PC-9 (cell line): ENCODE measurements around the gene KCTD16. TPM values are rescaled to one million over a fixed set of nuclear protein-coding genes. Genes with fewer than 3 reads are reported as not detected.

Experiments used
- BruUV-seq: library from RNA; stranded (reverse); fragments of 400-500 nt; replicated peaks from 2 replicates; lab custom pipeline; 2021; lab: Mats Ljungman, UMichigan
- CTCF ChIA-PET: fragments of 300-600 bp; sonication (Branson Sonifier 250); formaldehyde crosslinking; loops from one replicate; lab custom pipeline; 2022; ENCODE audit warnings: antibody characterized with exemption; lab: Charles Lee
- POLR2A ChIA-PET: fragments of 300-600 bp; sonication (Branson Sonifier 250); formaldehyde crosslinking; loops from one replicate; lab custom pipeline; 2022; ENCODE audit warnings: antibody characterized with exemption; ENCODE audit not compliant: unreplicated experiment; lab: Charles Lee
- DNase-seq, 2 experiments: peaks; one replicate each; pipeline versions ENCODE4 v3.0.0 to v3.0.0-alpha.2; 2015 to 2022; ENCODE audit warnings: mixed read lengths in 1 of 2
- H2AFZ ChIP-seq: fragments of 200-600 bp; sonication (generic); 2 replicates; pipeline ENCODE4 v1.8.1; 2017; ENCODE audit warnings: antibody characterized with exemption
- H3F3A ChIP-seq: fragments of 200-600 bp; sonication (generic); 2 replicates; pipeline ENCODE4 v1.8.1; 2017; ENCODE audit warnings: antibody characterized with exemption, mild to moderate bottlenecking, low read depth; ENCODE audit not compliant: insufficient read depth
- H3K27ac ChIP-seq: fragments of 200-600 bp; sonication (generic); 2 replicates; pipeline ENCODE4 v1.6.1; 2016; ENCODE audit warnings: mixed run types
- H3K27me3 ChIP-seq: fragments of 200-600 bp; sonication (generic); 2 replicates; pipeline ENCODE4 v1.6.1; 2016; ENCODE audit warnings: low read depth, mixed run types; ENCODE audit not compliant: insufficient read depth
- H3K36me3 ChIP-seq: fragments of 200-600 bp; sonication (generic); 2 replicates; pipeline ENCODE4 v1.6.1; 2016; ENCODE audit warnings: low read depth, mixed run types
- H3K4me1 ChIP-seq: fragments of 200-600 bp; sonication (generic); replicated peaks from 2 replicates; pipeline ENCODE4 v1.6.1; 2016; ENCODE audit warnings: mixed run types; ENCODE audit not compliant: insufficient read depth
- H3K4me2 ChIP-seq: fragments of 200-600 bp; sonication (generic); 2 replicates; pipeline ENCODE4 v1.6.1; 2017; ENCODE audit warnings: mixed run types
- H3K4me3 ChIP-seq: fragments of 200-600 bp; sonication (generic); 2 replicates; pipeline ENCODE4 v1.6.1; 2016; ENCODE audit warnings: mixed run types
- H3K79me2 ChIP-seq: fragments of 200-600 bp; sonication (generic); 2 replicates; pipeline ENCODE4 v1.6.1; 2017; ENCODE audit warnings: low read depth, mixed run types
- H3K9me2 ChIP-seq: fragments of 200-600 bp; sonication (generic); 2 replicates; pipeline ENCODE4 v1.8.1; 2017; ENCODE audit warnings: mild to moderate bottlenecking; ENCODE audit not compliant: insufficient read depth
- H3K9me3 ChIP-seq: fragments of 200-600 bp; sonication (generic); 2 replicates; pipeline ENCODE4 v1.8.1; 2016; ENCODE audit warnings: low read depth; ENCODE audit not compliant: insufficient read depth
- H4K20me1 ChIP-seq: fragments of 200-600 bp; sonication (generic); 2 replicates; pipeline ENCODE4 v1.8.1; 2017; ENCODE audit not compliant: insufficient read depth
- EZH2 ChIP-seq: fragments of 200-600 bp; sonication (generic); IDR thresholded peaks from 2 replicates; pipeline ENCODE4 v1.8.0; 2017; ENCODE audit warnings: antibody characterized with exemption, low read depth
- intact Hi-C: fragments of 100-400 bp; cut with micrococcal nuclease; formaldehyde crosslinking; loops from one replicate; pipeline ENCODE4 v1.10.0; 2022; ENCODE audit not compliant: unreplicated experiment
- total RNA-seq: library from RNA; stranded (reverse); gene quantifications from 2 replicates; pipeline ENCODE4 v1.2.3, GENCODE V29; 2021
- TF ChIP-seq, protein P1 (sequence below): fragments of 200-600 bp; sonication (generic); conservative IDR thresholded peaks from 2 replicates; pipeline ENCODE4 v1.6.1; 2017; ENCODE audit warnings: mixed run types, antibody characterized with exemption, mild to moderate bottlenecking, moderate library complexity

The KCTD16 gene
- total RNA-seq, 1 experiment from 2014 or later: 0.33 TPM

DNA sequence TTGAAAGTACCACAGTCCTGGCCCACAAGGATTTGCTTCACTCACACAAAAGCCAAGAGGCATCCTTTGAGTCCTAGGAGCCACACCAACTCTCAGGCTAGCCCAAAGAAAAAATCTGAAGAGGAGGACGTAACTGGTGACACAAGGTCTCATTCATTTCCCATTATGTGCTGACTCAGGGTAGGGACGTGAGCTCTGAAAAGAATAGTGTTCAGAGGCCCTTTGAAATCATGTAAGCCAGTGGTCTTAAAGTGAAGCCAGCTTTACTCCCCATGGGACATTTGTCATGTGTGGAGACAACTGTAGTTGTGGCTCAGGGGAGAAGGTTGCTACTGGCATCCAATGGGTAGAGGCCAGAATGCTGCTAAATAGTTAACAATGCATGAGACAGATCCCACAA, 332.4 kb downstream of the KCTD16 start:
- Histone ChIP-seq H3K4me2 (no peak overlapping the region), H3K9me3 (no peaks in the 10 kb centered on the region), H3K79me2 (no peaks in the 10 kb centered on the region), H3K4me3 (no peak overlapping the region), H3F3A (no peaks in the 10 kb centered on the region), H4K20me1 (no peaks in the 10 kb centered on the region), H3K4me1 (no peaks in the 10 kb centered on the region), H3K27ac (no peak overlapping the region), H3K36me3 (no peaks in the 10 kb centered on the region), H3K9me2 (no peaks in the 10 kb centered on the region), H2AFZ (no peak overlapping the region), H3K27me3 (no peaks in the 10 kb centered on the region)
- BruUV-seq: no TSS peak
- intact Hi-C loops: no loop called here
- TF ChIP-seq, protein P1, sequence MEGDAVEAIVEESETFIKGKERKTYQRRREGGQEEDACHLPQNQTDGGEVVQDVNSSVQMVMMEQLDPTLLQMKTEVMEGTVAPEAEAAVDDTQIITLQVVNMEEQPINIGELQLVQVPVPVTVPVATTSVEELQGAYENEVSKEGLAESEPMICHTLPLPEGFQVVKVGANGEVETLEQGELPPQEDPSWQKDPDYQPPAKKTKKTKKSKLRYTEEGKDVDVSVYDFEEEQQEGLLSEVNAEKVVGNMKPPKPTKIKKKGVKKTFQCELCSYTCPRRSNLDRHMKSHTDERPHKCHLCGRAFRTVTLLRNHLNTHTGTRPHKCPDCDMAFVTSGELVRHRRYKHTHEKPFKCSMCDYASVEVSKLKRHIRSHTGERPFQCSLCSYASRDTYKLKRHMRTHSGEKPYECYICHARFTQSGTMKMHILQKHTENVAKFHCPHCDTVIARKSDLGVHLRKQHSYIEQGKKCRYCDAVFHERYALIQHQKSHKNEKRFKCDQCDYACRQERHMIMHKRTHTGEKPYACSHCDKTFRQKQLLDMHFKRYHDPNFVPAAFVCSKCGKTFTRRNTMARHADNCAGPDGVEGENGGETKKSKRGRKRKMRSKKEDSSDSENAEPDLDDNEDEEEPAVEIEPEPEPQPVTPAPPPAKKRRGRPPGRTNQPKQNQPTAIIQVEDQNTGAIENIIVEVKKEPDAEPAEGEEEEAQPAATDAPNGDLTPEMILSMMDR: no peak
- no peak for TF ChIP-seq EZH2
- ChIA-PET POLR2A (no interaction called here), CTCF (no interaction called here)
- no peak for DNase-seq

DNA sequence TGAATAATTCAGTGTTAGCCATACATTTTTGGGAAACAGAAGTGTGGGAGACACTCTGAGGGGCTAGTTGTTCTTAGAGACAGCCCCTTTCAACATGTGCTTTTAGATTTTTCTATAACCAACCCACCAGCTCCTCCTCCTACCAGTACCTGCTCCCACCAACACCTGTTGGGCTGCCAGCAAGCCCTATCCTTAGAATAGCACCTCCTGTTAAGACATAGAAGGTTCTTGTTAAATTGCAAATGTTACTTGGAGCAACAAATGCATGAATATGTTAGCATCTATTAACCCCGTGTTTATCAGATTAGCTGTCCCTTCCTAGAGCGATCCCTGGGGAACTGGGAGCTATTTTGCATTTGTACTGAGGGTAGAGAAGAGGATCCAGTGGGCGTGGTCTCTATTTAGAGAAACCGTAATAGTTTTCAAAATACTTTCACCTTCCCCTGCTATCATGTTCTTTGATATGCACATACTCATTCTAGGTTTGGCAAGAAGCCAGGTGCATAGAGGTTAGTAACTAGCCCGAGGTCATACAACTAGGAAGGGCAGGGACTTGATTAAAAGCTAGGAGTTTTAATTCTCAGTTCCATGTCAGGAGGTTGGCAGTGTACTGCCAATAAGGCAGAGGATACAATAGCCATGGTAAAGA, 334.4 kb downstream of the KCTD16 start:
- no peak for DNase-seq
- H3K36me3 ChIP-seq: no peaks in the 10 kb centered on the region

DNA sequence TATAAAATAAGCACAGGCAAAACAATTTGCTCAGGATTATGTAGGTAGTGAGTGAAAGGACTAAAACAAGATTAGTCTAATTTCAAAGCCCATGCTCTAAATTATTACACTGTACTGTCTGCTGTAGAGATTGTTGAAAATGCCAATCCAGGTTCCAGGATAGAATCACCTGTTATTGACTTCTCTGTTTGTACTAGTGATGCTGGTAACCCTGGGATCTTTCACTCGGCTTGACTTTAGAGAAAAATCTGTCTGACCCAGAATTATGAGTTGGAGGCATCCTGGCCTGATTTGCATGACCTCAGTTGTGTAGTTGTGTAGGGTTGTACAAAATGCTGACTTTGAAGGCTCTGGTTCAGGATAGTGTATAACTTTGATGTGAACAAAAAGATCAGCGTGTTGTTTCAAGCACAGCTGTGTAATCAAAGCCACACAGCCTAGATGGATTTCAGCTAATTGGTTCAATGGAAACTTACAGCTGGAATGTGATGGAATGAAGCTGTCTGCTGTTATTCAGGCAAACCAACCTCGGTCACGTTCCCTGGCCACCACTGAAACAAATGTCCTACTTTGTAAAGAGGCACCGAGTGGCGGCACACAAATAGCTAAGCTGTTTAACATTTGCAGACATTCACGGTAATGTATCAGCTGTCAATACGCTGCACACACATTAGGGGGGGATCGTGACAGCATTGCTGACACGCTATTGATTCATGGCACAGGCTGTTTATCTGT, 340.3 kb downstream of the KCTD16 start:
- no peaks in the 10 kb centered on the region for H3K79me2 ChIP-seq
- H3F3A ChIP-seq: no peaks in the 10 kb centered on the region
- no peaks in the 10 kb centered on the region for H3K36me3 ChIP-seq
- TF ChIP-seq, protein P1: no peak
- no peak for TF ChIP-seq EZH2
- intact Hi-C loops: no loop called here
- no peaks in the 10 kb centered on the region for H4K20me1 ChIP-seq
- ChIA-PET POLR2A (no interaction called here), CTCF (no interaction called here)
- no peaks in the 10 kb centered on the region for H3K9me2 ChIP-seq
- BruUV-seq: no TSS peak
- H3K27ac ChIP-seq: no peak overlapping the region
- H3K4me3 ChIP-seq: no peak overlapping the region
- no peaks in the 10 kb centered on the region for H3K4me1 ChIP-seq
- DNase-seq: no peak
- no peaks in the 10 kb centered on the region for H3K27me3 ChIP-seq
- no peaks in the 10 kb centered on the region for H3K9me3 ChIP-seq
- H2AFZ ChIP-seq: no peak overlapping the region
- no peak overlapping the region for H3K4me2 ChIP-seq

More for the DNA sequence above, 334.4 kb downstream of the KCTD16 start:
- ChIA-PET CTCF (no interaction called here), POLR2A (no interaction called here)
- Histone ChIP-seq H3K4me2 (no peak overlapping the region), H3K4me1 (no peaks in the 10 kb centered on the region), H3K9me2 (no peaks in the 10 kb centered on the region), H3K27ac (no peak overlapping the region), H3F3A (no peaks in the 10 kb centered on the region), H3K79me2 (no peaks in the 10 kb centered on the region), H3K9me3 (no peaks in the 10 kb centered on the region), H2AFZ (no peak overlapping the region), H4K20me1 (no peaks in the 10 kb centered on the region), H3K27me3 (no peaks in the 10 kb centered on the region), H3K4me3 (no peak overlapping the region)
- no peak for TF ChIP-seq EZH2
- intact Hi-C loops: no loop called here
- BruUV-seq: no TSS peak
